Stomach (tissue), 4 donors: ENCODE results near the gene OTULIN.

Experiments used
- CTCF ChIP-seq, 7 experiments: fragments of 450-650 bp in 4 of 7; fragments of 200-600 bp in 3 of 7; sonication (generic) in 3 of 7; IDR thresholded peaks; one replicate each; pipeline ENCODE4 v1.5.1; 2016 to 2019; ENCODE audit warnings: antibody characterized with exemption in 7 of 7, control low read depth in 2 of 7, mild to moderate bottlenecking in 1 of 7
- EP300 ChIP-seq: sonication (generic); formaldehyde crosslinking; IDR thresholded peaks from one replicate; pipeline ENCODE4 v1.6.1; 2017; ENCODE audit warnings: antibody characterized with exemption
- POLR2A ChIP-seq, 4 donors: fragments of 450-650 bp; IDR thresholded peaks; one replicate each; pipeline ENCODE4 v1.6.1; 2016; ENCODE audit warnings: antibody characterized with exemption in 4 of 4, control low read depth in 2 of 4, mild to moderate bottlenecking in 1 of 4, moderate library complexity in 1 of 4
- POLR2AphosphoS5 ChIP-seq, 3 donors: sonication (generic); formaldehyde crosslinking; IDR thresholded peaks; one replicate each; pipeline ENCODE4 v1.6.1; 2016; ENCODE audit warnings: antibody characterized with exemption in 3 of 3

DNA sequence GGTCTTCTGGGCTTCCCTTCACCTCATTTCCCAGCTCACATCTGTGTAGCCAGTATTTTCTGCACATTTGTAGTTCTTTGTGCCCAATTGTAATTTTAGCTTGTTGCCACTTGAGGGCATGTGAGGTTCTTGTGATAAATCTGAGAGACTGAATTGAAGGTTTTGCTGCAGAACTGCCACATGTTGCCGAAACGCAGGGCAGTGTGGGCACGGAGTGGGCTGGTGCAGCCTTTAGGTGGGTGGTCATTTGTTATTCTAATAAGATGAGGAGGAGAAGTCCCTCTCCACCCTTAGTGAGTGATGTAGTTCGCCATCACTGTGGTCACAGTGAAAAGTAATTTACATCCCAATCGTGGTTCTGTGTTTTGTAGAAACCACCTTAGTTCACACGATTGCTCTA is 21.2 kb downstream of the OTULIN start:
- TF ChIP-seq CTCF (IDR thresholded peaks at IDR 0.05): peak in 5 of 7 experiments; percentile 41 to 66 (median 55)
- no peak for TF ChIP-seq POLR2AphosphoS5 (IDR thresholded peaks at IDR 0.05)
- TF ChIP-seq EP300: no peak
- no peak for TF ChIP-seq POLR2A (IDR thresholded peaks at IDR 0.05)
